Testis (tissue), 2 donors: ENCODE measurements around the gene IL34.
"Not testable (repeated sequence)": the region's sequence is repeated elsewhere in the genome, so short reads cannot be mapped to it uniquely, and the experiment has no call there.

Source experiments
- CTCF ChIP-seq, 3 experiments: fragments of 450-650 bp in 2 of 3; fragments of 200-600 bp in 1 of 3; sonication (generic) in 1 of 3; IDR thresholded peaks; one replicate each; pipeline ENCODE4 v1.5.1; 2016 to 2019; ENCODE audit warnings: antibody characterized with exemption in 3 of 3, mild to moderate bottlenecking in 2 of 3, moderate library complexity in 1 of 3
- POLR2A ChIP-seq: fragments of 450-650 bp; IDR thresholded peaks from one replicate; pipeline ENCODE4 v1.6.1; 2017; ENCODE audit warnings: antibody characterized with exemption, mild to moderate bottlenecking, moderate library complexity

GRCh38 chr16:70643264-70643663, 3.1 kb upstream of the IL34 start:
- not testable (repeated sequence) for TF ChIP-seq CTCF (IDR thresholded peaks at IDR 0.05); POLR2A
